ENCODE results near the gene CDH11.

The CDH11 gene

GRCh38 chr16:65119435-65119834, 2.4 kb downstream of the CDH11 start:
- Histone ChIP-seq H3K27ac (peak overlapping the region; percentile 95), H3K4me3 (ENCODE audit: low read depth, low read length) (peak overlapping the region; percentile 94)
- in situ Hi-C loops (cut with HindIII; ENCODE audit: low pct_ligation_motif_present, low sequenced_read_pairs) = no loop called here

GRCh38 chr16:65118871-65119270, 3.0 kb downstream of the CDH11 start:
- peak overlapping the region; percentile 94 for H3K4me3 ChIP-seq (ENCODE audit: low read depth, low read length)
- H3K36me3 ChIP-seq (replicated peaks) = peaks cover 13% of the 10 kb centered on the region
- in situ Hi-C loops (cut with HindIII; ENCODE audit: low pct_ligation_motif_present, low sequenced_read_pairs) = no loop called here
- TF ChIP-seq CTCF (IDR thresholded peaks at IDR 0.05; ENCODE audit: low read depth, low read length, missing control alignments) = no peak
- H3K27ac ChIP-seq = peak overlapping the region; percentile 95
- DNase-seq = no peak
- H3K27me3 ChIP-seq (replicated peaks) = no peaks in the 10 kb centered on the region

More at GRCh38 chr16:65119435-65119834, 2.4 kb downstream of the CDH11 start:
- TF ChIP-seq CTCF (IDR thresholded peaks at IDR 0.05; ENCODE audit: low read depth, low read length, missing control alignments) = no peak
- Histone ChIP-seq H3K36me3 (replicated peaks) (peaks cover 7% of the 10 kb centered on the region), H3K27me3 (replicated peaks) (no peaks in the 10 kb centered on the region)
- DNase-seq = no peak

- peak; percentile 96 for TF ChIP-seq CTCF (IDR thresholded peaks at IDR 0.05; ENCODE audit: low read depth, low read length, missing control alignments)
- Histone ChIP-seq H3K27me3 (replicated peaks) (no peaks in the 10 kb centered on the region), H3K36me3 (replicated peaks) (peaks cover 22% of the 10 kb centered on the region), H3K27ac (peak overlapping the region; percentile 95), H3K4me3 (ENCODE audit: low read depth, low read length) (peak overlapping the region; percentile 28)
- peak; percentile 89 for DNase-seq
- in situ Hi-C loops (cut with HindIII; ENCODE audit: low pct_ligation_motif_present, low sequenced_read_pairs) = no loop called here
Observed at GRCh38 chr16:65117811-65118448, 3.9 kb downstream of the CDH11 start.

- H3K36me3 ChIP-seq (replicated peaks) = peaks cover 23% of the 10 kb centered on the region
- peak overlapping the region; percentile 95 for H3K27ac ChIP-seq
- H3K4me3 ChIP-seq (ENCODE audit: low read depth, low read length) = no peak overlapping the region
- no peaks in the 10 kb centered on the region for H3K27me3 ChIP-seq (replicated peaks)
- TF ChIP-seq CTCF (IDR thresholded peaks at IDR 0.05; ENCODE audit: low read depth, low read length, missing control alignments) = no peak
- DNase-seq = no peak
- in situ Hi-C loops (cut with HindIII; ENCODE audit: low pct_ligation_motif_present, low sequenced_read_pairs) = no loop called here
Observed at GRCh38 chr16:65116818-65117430, 4.9 kb downstream of the CDH11 start.

GRCh38 chr16:65116216-65116615, 5.6 kb downstream of the CDH11 start:
- peak overlapping the region; percentile 95 for H3K27ac ChIP-seq
- H3K27me3 ChIP-seq (replicated peaks) = no peaks in the 10 kb centered on the region
- DNase-seq = no peak
- H3K4me3 ChIP-seq (ENCODE audit: low read depth, low read length) = no peak overlapping the region
- H3K36me3 ChIP-seq (replicated peaks) = peaks cover 24% of the 10 kb centered on the region
- TF ChIP-seq CTCF (IDR thresholded peaks at IDR 0.05; ENCODE audit: low read depth, low read length, missing control alignments) = no peak
- in situ Hi-C loops (cut with HindIII; ENCODE audit: low pct_ligation_motif_present, low sequenced_read_pairs) = no loop called here
